Heart right ventricle (tissue), 16 donors: ENCODE measurements around the gene USP31. TPM values are rescaled to one million over a fixed set of nuclear protein-coding genes. Genes with fewer than 3 reads are reported as not detected.

Experiments
- ATAC-seq, 8 donors: fragments of 200-7000 bp; cut with Tn5 transposase; one replicate each; pipeline ENCODE4 v1.9.1; 2020; ENCODE audit warnings: mild to moderate bottlenecking in 8 of 8, moderate library complexity in 8 of 8, moderate number of reproducible peaks in 1 of 8
- DNase-seq, 2 donors: peaks; one replicate each; pipeline ENCODE4 v3.0.0-alpha.2; 2020
- H3K27ac ChIP-seq, 10 donors: fragments of 200-600 bp; sonication (generic) in 2 of 10; one replicate each; pipeline versions ENCODE4 v1.5.0 to v1.8.0; 2020 to 2022; ENCODE audit warnings: mild to moderate bottlenecking in 3 of 10
- H3K27me3 ChIP-seq, 7 donors: fragments of 200-600 bp; one replicate each; pipeline ENCODE4 v1.8.0; 2021 to 2022; ENCODE audit warnings: mild to moderate bottlenecking in 2 of 7
- H3K36me3 ChIP-seq, 9 donors: fragments of 200-600 bp; sonication (generic) in 1 of 9; one replicate each; pipeline versions ENCODE4 v1.5.0 to v1.8.0; 2020 to 2022; ENCODE audit warnings: mild to moderate bottlenecking in 2 of 9
- H3K4me1 ChIP-seq, 9 donors: fragments of 200-600 bp; sonication (generic) in 1 of 9; one replicate each; pipeline versions ENCODE4 v1.5.0 to v1.8.0; 2020 to 2022; ENCODE audit warnings: mild to moderate bottlenecking in 4 of 9
- H3K4me3 ChIP-seq, 10 donors: fragments of 200-600 bp; sonication (generic) in 2 of 10; one replicate each; pipeline versions ENCODE4 v1.5.0 to v1.8.0; 2020 to 2022; ENCODE audit warnings: mild to moderate bottlenecking in 7 of 10, moderate library complexity in 2 of 10
- H3K9me3 ChIP-seq, 11 donors: fragments of 200-600 bp in 10 of 11; sonication (generic) in 2 of 11; one replicate each; pipeline versions ENCODE4 v1.5.0 to v1.8.0; 2013 to 2022; ENCODE audit warnings: mild to moderate bottlenecking in 2 of 11, control low read depth in 1 of 11, moderate library complexity in 1 of 11
- WGBS, 2 donors: extraction: QIAGEN DNeasy Blood & Tissue Kit; methylation state at CpG; one replicate each; pipeline ENCODE4 v1.1.7; 2013; ENCODE audit warnings: inconsistent platforms in 1 of 2; 5-methylcytosine and 5-hydroxymethylcytosine counted together
- intact Hi-C, 10 donors: fragments of 100-400 bp; cut with DNase I; formaldehyde crosslinking; loops; one replicate each; pipeline versions ENCODE4 v1.11.1 to v1.14.2; 2022
- polyA plus RNA-seq, 2 donors: library from polyadenylated mRNA; stranded (reverse); fragments of 200-250 nt; gene quantifications; one replicate each; pipeline ENCODE4 v1.2.3, GENCODE V29; 2013
- total RNA-seq, 10 donors: library from RNA; stranded (reverse); fragmentation: NEBNext Ultra II Directional in 3 of 10; extraction: Animal tissue kit (Norgen Biotek cat#: 25700) in 3 of 10; gene quantifications; one replicate each; pipeline versions ENCODE4 v1.2.1 to v1.2.4, GENCODE V29; 2021 to 2023
- TF ChIP-seq, protein P1 (sequence below), 9 donors: fragments of 200-600 bp; sonication (generic) in 2 of 9; IDR thresholded peaks; one replicate each; pipeline versions ENCODE4 v1.5.0 to v1.8.0; 2021 to 2022; ENCODE audit warnings: antibody characterized with exemption in 9 of 9, mild to moderate bottlenecking in 5 of 9, moderate library complexity in 1 of 9
- donor health status: Arrhythmogenic right ventricular cardiomyopathy.
- donor health status: ischemic (EF 13 %, LVEDD 7.1; RV severe dilation, severe dysfunction).
- donor health status: healthy with polysubstance abuse.
- donor health status: DM: no; HTN: yes; CAD: no.
- donor health status: DM: no; HTN: no; CAD: no.
- donor health status: ischemic (EF 25% LVEDD 6.9; RV normal size, moderate dysfunction).
- donor health status: ischemic (EF 25% LVEDD 5.7; RV mildly dilated, moderate dysfunction).
- donor health status: healthy.
- donor health status: DM: yes; HTN: yes; CAD: no.
- donor health status: Ischemic cardiomyopathy.
- donor health status: ischemic (EF 35%, LVEDD 5.7; RV mildly dilated, moderate dysfunction).
- donor health status: nonischemic (EF 11% LVEDD 7.7; RV severe dilation, severe dysfunction).
- donor health status: DM: yes; HTN: yes; CAD: no.
- donor health status: PGD.
- donor health status: ischemic (EF 29% LVEDD 5.4; RV normal size, mild dysfunction).
- donor health status: nonischemic (EF 23%, LVEDD 6.1; RV moderate dilation, normal function).

Gene USP31
- total and polyA plus RNA-seq, 12 donors, result 8.9 to 32.1 (median 22.4) TPM

DNA sequence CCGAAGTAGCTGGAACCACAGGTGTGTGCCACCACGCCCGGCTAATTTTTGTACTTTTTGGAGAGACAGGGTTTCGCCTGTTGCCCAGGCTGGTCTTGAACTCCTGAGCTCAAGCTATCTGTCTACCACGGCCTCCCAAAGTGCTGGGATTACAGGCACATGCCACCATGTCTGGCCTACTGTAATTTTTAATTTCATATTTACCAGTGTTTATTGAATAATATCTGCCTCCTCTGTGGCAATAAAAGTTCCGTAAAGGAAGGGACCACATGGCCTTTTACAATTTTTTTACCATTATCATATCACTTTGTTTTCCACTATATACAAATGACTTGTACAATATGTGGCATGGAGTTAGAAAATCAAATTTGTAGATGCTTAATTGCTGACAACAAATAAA lies 7.8 kb downstream of the USP31 start:
- Histone ChIP-seq H3K4me3 (no peak overlapping the region), H3K27ac (peak overlapping the region in 9 of 10 donors; percentile 10 to 61 (median 36)), H3K4me1 (peaks cover under 1 to 75% (median 45%) of the 10 kb centered on the region in 9 donors), H3K36me3 (no peaks in the 10 kb centered on the region), H3K27me3 (no peaks in the 10 kb centered on the region), H3K9me3 (peaks cover 0 to 26% (median 8%) of the 10 kb centered on the region in 11 donors)
- WGBS, 2 donors, result 96 to 99% methylated on average over 6 of the region's 6 CpGs
- ATAC-seq (no peak), DNase-seq (no peak)
- TF ChIP-seq, protein P1, sequence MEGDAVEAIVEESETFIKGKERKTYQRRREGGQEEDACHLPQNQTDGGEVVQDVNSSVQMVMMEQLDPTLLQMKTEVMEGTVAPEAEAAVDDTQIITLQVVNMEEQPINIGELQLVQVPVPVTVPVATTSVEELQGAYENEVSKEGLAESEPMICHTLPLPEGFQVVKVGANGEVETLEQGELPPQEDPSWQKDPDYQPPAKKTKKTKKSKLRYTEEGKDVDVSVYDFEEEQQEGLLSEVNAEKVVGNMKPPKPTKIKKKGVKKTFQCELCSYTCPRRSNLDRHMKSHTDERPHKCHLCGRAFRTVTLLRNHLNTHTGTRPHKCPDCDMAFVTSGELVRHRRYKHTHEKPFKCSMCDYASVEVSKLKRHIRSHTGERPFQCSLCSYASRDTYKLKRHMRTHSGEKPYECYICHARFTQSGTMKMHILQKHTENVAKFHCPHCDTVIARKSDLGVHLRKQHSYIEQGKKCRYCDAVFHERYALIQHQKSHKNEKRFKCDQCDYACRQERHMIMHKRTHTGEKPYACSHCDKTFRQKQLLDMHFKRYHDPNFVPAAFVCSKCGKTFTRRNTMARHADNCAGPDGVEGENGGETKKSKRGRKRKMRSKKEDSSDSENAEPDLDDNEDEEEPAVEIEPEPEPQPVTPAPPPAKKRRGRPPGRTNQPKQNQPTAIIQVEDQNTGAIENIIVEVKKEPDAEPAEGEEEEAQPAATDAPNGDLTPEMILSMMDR (IDR thresholded peaks at IDR 0.05), result no peak
- intact Hi-C loops, result loop anchor here in 3 of 10 donors (5.0 to 10.0 kb wide), 3 partner anchors 54 to 77 kb away; no protein-coding TSS in a partner anchor

DNA sequence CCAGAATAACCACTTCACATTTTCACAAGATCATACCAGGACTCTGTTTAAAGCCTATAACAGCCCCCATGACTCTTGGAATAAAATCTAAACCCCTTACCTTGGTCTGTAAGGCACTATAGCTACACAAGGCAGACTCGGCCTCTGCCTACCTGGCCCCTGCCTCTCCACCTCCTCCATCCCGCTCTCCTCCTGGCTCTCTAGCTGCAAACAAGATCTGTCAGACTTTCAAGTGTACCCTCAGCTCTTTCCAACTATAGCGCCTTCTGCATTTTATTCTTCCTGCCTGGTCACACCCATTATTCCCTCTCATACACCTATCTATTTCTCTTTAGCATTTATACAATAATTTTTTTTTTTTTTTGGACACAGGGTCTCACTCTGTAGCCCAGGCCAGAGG lies 8.2 kb downstream of the USP31 start:
- Histone ChIP-seq H3K27ac (peak overlapping the region; percentile 8 to 61 (median 34)), H3K27me3 (no peaks in the 10 kb centered on the region), H3K36me3 (no peaks in the 10 kb centered on the region), H3K4me1 (peaks cover 0 to 71% (median 41%) of the 10 kb centered on the region in 9 donors), H3K4me3 (no peak overlapping the region), H3K9me3 (peaks cover 0 to 31% (median 8%) of the 10 kb centered on the region in 11 donors)
- DNase-seq, result no peak
- TF ChIP-seq, protein P1 (IDR thresholded peaks at IDR 0.05), result no peak
- ATAC-seq, result peak in 5 of 8 donors; percentile 26 to 45 (median 39)
- 50 to 69% methylated on average over 3 of the region's 3 CpGs for WGBS, 2 donors
- intact Hi-C loops, result loop anchor here in 3 of 10 donors (5.0 to 10.0 kb wide), 3 partner anchors 54 to 76 kb away; no protein-coding TSS in a partner anchor

DNA sequence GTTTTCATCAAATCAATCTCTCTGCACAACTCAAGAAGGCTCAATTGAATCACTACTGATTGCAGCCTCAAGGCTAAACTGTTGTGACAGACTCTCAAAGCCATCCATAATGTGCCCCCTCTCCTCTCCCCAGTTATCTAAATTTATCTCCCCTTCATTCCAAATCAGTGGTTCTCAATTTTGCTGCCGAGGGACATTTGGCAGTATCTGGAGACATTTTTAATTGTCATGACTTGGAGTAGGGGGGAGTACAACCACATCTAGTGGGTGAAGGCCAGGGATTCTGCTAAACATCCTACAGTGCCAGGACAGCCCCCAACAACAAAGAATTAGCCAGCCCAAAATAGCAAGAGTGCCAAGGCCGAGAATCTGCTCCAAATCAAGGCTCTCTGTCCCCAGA lies 9.1 kb downstream of the USP31 start:
- DNase-seq, result no peak
- no peak for ATAC-seq
- peak overlapping the region in 3 of 10 donors; percentile 22 to 55 (median 30) for H3K27ac ChIP-seq
- H3K27me3 ChIP-seq, result no peaks in the 10 kb centered on the region
- H3K9me3 ChIP-seq, result peaks cover 0 to 40% (median 8%) of the 10 kb centered on the region in 11 donors
- no peak overlapping the region for H3K4me3 ChIP-seq
- TF ChIP-seq, protein P1 (IDR thresholded peaks at IDR 0.05), result no peak
- WGBS, 2 donors, result 34 to 37% methylated on average over 2 of the region's 2 CpGs
- intact Hi-C loops, result loop anchor here in 3 of 10 donors (5.0 to 10.0 kb wide), 3 partner anchors 53 to 75 kb away; no protein-coding TSS in a partner anchor
- peaks cover 0 to 61% (median 33%) of the 10 kb centered on the region in 9 donors for H3K4me1 ChIP-seq
- no peaks in the 10 kb centered on the region for H3K36me3 ChIP-seq

DNA sequence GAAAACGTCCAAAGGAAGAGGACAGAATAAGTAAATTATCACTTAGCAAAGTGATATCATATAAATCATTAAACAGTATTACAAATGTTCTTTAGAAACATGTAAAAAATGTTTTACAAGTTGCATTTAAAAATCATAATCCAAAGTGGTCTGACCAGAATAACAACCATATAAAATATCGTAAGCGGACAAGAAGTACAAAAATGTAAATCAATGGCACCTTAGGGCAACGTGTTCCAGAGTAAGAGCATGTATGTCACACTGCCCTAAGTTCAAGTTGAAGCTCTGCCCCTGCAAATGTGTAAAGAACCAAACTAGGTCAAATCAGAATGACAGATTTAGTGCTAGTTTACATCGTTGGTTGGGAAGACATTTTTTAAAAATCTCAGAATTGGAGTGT lies 11.4 kb downstream of the USP31 start:
- ATAC-seq (no peak), DNase-seq (no peak)
- Histone ChIP-seq H3K4me1 (peaks cover 0 to 59% (median 35%) of the 10 kb centered on the region in 9 donors), H3K9me3 (peaks cover 0 to 41% (median 8%) of the 10 kb centered on the region in 11 donors), H3K36me3 (no peaks in the 10 kb centered on the region), H3K27ac (no peak overlapping the region), H3K27me3 (no peaks in the 10 kb centered on the region), H3K4me3 (no peak overlapping the region)
- TF ChIP-seq, protein P1 (IDR thresholded peaks at IDR 0.05), result no peak
- intact Hi-C loops, result no loop called here
- 84 to 88% methylated on average over 5 of the region's 5 CpGs for WGBS, 2 donors
